ENCODE data around the gene PNPLA1. TPM values are rescaled to one million over a fixed set of nuclear protein-coding genes. Genes with fewer than 3 reads are reported as not detected.

Gene PNPLA1
- total RNA-seq, 1 experiment from 2014 or later, result 0.17 TPM

- intact Hi-C loops (cut with micrococcal nuclease; ENCODE audit: unreplicated experiment), result no loop called here
- Histone ChIP-seq H3K79me2 (ENCODE audit: low read depth) (no peaks in the 10 kb centered on the region), H3K9me2 (ENCODE audit: insufficient read depth) (no peaks in the 10 kb centered on the region), H3K4me3 (no peak overlapping the region), H4K20me1 (ENCODE audit: insufficient read depth) (no peaks in the 10 kb centered on the region), H2AFZ (no peak overlapping the region), H3K4me2 (no peak overlapping the region), H3K36me3 (ENCODE audit: low read depth) (no peaks in the 10 kb centered on the region), H3K4me1 (replicated peaks; ENCODE audit: insufficient read depth) (peaks cover 19% of the 10 kb centered on the region), H3K27ac (no peak overlapping the region), H3F3A (ENCODE audit: insufficient read depth, low read depth) (peaks cover 11% of the 10 kb centered on the region; the same call in 1 of the 2 replicates), H3K27me3 (ENCODE audit: insufficient read depth, low read depth) (no peaks in the 10 kb centered on the region), H3K9me3 (ENCODE audit: insufficient read depth, low read depth) (no peaks in the 10 kb centered on the region)
- BruUV-seq (replicated peaks), result no TSS peak
- POLR2A ChIA-PET (ENCODE audit: unreplicated experiment), result no interaction called here
- DNase-seq, result no peak
- no peak for TF ChIP-seq CTCF (conservative IDR thresholded peaks at IDR 0.05)
- TF ChIP-seq EZH2 (IDR thresholded peaks at IDR 0.05; ENCODE audit: low read depth), result no peak
- CTCF ChIA-PET, result no interaction called here
These were observed 76.8 kb downstream of the PNPLA1 start for GRCh38 chr6:36346486-36347273.

DNA sequence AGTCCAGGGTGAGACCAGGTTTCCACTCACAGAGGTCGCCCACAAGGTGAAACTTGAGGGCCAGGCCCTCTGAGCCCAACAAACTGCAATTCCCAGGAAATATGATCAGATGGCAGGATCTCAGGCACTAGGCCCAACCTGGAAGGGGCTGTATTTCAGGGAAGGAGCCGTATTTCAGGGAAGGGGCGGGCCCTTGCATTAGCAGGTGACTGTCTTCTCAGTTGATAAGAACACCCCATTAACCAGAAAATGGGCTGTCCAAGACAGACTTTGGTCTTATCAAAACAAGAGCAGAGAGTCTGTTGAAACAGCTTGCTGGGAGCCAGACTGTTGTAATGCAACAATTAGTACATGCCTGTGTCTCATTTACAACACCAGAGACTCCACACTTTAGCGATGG, 77.8 kb downstream of the PNPLA1 start:
- no TSS peak for BruUV-seq (replicated peaks)
- TF ChIP-seq CTCF (conservative IDR thresholded peaks at IDR 0.05) (no peak), EZH2 (IDR thresholded peaks at IDR 0.05; ENCODE audit: low read depth) (no peak)
- Histone ChIP-seq H4K20me1 (ENCODE audit: insufficient read depth) (no peaks in the 10 kb centered on the region), H3K4me3 (no peak overlapping the region), H3K4me2 (no peak overlapping the region), H3K27me3 (ENCODE audit: insufficient read depth, low read depth) (no peaks in the 10 kb centered on the region), H3K4me1 (replicated peaks; ENCODE audit: insufficient read depth) (peaks cover 19% of the 10 kb centered on the region), H3K9me3 (ENCODE audit: insufficient read depth, low read depth) (no peaks in the 10 kb centered on the region), H3K27ac (no peak overlapping the region), H3F3A (ENCODE audit: insufficient read depth, low read depth) (peaks cover 11% of the 10 kb centered on the region; the same call in 1 of the 2 replicates), H3K36me3 (ENCODE audit: low read depth) (no peaks in the 10 kb centered on the region), H3K9me2 (ENCODE audit: insufficient read depth) (no peaks in the 10 kb centered on the region), H2AFZ (no peak overlapping the region), H3K79me2 (ENCODE audit: low read depth) (no peaks in the 10 kb centered on the region)
- intact Hi-C loops (cut with micrococcal nuclease; ENCODE audit: unreplicated experiment), result no loop called here
- CTCF ChIA-PET, result no interaction called here
- POLR2A ChIA-PET (ENCODE audit: unreplicated experiment), result no interaction called here
- no peak for DNase-seq

- Histone ChIP-seq H3K27ac (no peak overlapping the region), H3F3A (ENCODE audit: insufficient read depth, low read depth) (peaks cover 11% of the 10 kb centered on the region), H3K9me3 (ENCODE audit: insufficient read depth, low read depth) (peaks cover 3% of the 10 kb centered on the region; the same call in 1 of the 2 replicates), H2AFZ (no peak overlapping the region), H4K20me1 (ENCODE audit: insufficient read depth) (no peaks in the 10 kb centered on the region), H3K79me2 (ENCODE audit: low read depth) (no peaks in the 10 kb centered on the region), H3K36me3 (ENCODE audit: low read depth) (no peaks in the 10 kb centered on the region), H3K9me2 (ENCODE audit: insufficient read depth) (no peaks in the 10 kb centered on the region), H3K4me3 (no peak overlapping the region), H3K27me3 (ENCODE audit: insufficient read depth, low read depth) (no peaks in the 10 kb centered on the region), H3K4me1 (replicated peaks; ENCODE audit: insufficient read depth) (peaks cover 28% of the 10 kb centered on the region), H3K4me2 (no peak overlapping the region)
- DNase-seq, result no peak
- intact Hi-C loops (cut with micrococcal nuclease; ENCODE audit: unreplicated experiment), result no loop called here
- no TSS peak for BruUV-seq (replicated peaks)
- TF ChIP-seq EZH2 (IDR thresholded peaks at IDR 0.05; ENCODE audit: low read depth), result no peak
- TF ChIP-seq CTCF (conservative IDR thresholded peaks at IDR 0.05), result no peak
- POLR2A ChIA-PET (ENCODE audit: unreplicated experiment), result no interaction called here
- CTCF ChIA-PET, result interaction anchor here (0.5 kb wide), 1 partner anchor 267 kb away, joined by 15 read pairs; no protein-coding TSS in a partner anchor
These were observed 79.4 kb downstream of the PNPLA1 start for GRCh38 chr6:36349240-36349639.
